ENCODE data around the gene IL1RL1.

GRCh38 chr2:102331311-102331980, 20.1 kb downstream of the IL1RL1 start:
- no peak for TF ChIP-seq BHLHE40 (IDR thresholded peaks at IDR 0.05; ENCODE audit: low read depth, low read length)
- TF ChIP-seq CTCF (IDR thresholded peaks at IDR 0.05) = no peak
- no peak for TF ChIP-seq NR3C1 (IDR thresholded peaks at IDR 0.05)
- TF ChIP-seq ZNF302 (CRISPR knock-in tag; IDR thresholded peaks at IDR 0.05) = no peak
- TF ChIP-seq EP300 (IDR thresholded peaks at IDR 0.05) = no peak
- no peak for TF ChIP-seq REST (IDR thresholded peaks at IDR 0.05)
- no peak for TF ChIP-seq MAFK (IDR thresholded peaks at IDR 0.05; ENCODE audit: partially characterized antibody)
- no peak for TF ChIP-seq USF2 (IDR thresholded peaks at IDR 0.05)
- no peak for TF ChIP-seq HOXB13 (CRISPR knock-in tag; IDR thresholded peaks at IDR 0.05; ENCODE audit: low read depth)
